Ovary (tissue), 10 donors: ENCODE measurements around the gene TCP11X1. TPM values are rescaled to one million over a fixed set of nuclear protein-coding genes. Genes with fewer than 3 reads are reported as not detected.
"Not testable (repeated sequence)": the region's sequence is repeated elsewhere in the genome, so short reads cannot be mapped to it uniquely, and the experiment has no call there.

Source experiments
- DNase-seq, 5 donors: peaks; one replicate each; pipeline ENCODE4 v3.0.0-alpha.2; 2019 to 2020
- H3K27ac ChIP-seq, 2 donors: fragments of 200-600 bp; one replicate each; pipeline versions ENCODE4 v1.5.1 to v1.8.0; 2019 to 2022
- H3K27me3 ChIP-seq: fragments of 200-600 bp; one replicate; pipeline ENCODE4 v1.8.0; 2022
- H3K36me3 ChIP-seq: fragments of 200-600 bp; sonication (generic); one replicate; pipeline ENCODE4 v1.5.1; 2019
- H3K4me1 ChIP-seq: one replicate; pipeline ENCODE4 v1.8.1; 2013; ENCODE audit warnings: mild to moderate bottlenecking, moderate library complexity; ENCODE audit not compliant: insufficient read depth
- H3K4me3 ChIP-seq: fragments of 200-600 bp; sonication (generic); one replicate; pipeline ENCODE4 v1.5.1; 2017
- H3K9me3 ChIP-seq, 2 donors: fragments of 200-600 bp in 1 of 2; sonication (generic) in 1 of 2; one replicate each; pipeline versions ENCODE4 v1.5.1 to v1.8.1; 2013 to 2019; ENCODE audit warnings: mild to moderate bottlenecking in 1 of 2, moderate library complexity in 1 of 2
- EP300 ChIP-seq: sonication (generic); formaldehyde crosslinking; IDR thresholded peaks from one replicate; pipeline ENCODE4 v1.6.1; 2017; ENCODE audit warnings: antibody characterized with exemption
- POLR2A ChIP-seq: fragments of 450-650 bp; IDR thresholded peaks from one replicate; pipeline ENCODE4 v1.6.1; 2017; ENCODE audit warnings: antibody characterized with exemption, mild to moderate bottlenecking, moderate library complexity
- WGBS, 3 donors: extraction: QIAGEN DNeasy Blood & Tissue Kit in 1 of 3; methylation state at CpG; one replicate each; pipeline versions ENCODE4 v1.1.5 to v1.1.7; 2013 to 2017; 5-methylcytosine and 5-hydroxymethylcytosine counted together
- intact Hi-C, 4 donors: fragments of 100-400 bp; cut with DNase I; formaldehyde crosslinking; loops; one replicate each; pipeline versions ENCODE4 v1.11.0 to v1.15.1; 2022 to 2023
- long read RNA-seq, 3 donors: library from polyadenylated mRNA in 2 of 3; unstranded in 2 of 3; transcript quantifications; one replicate each; pipeline ENCODE4 v2.0.0 and lab custom pipeline, GENCODE V29; 2021 to 2026
- polyA plus RNA-seq, 2 donors: library from polyadenylated mRNA; stranded (reverse); fragments of 200-250 nt in 1 of 2; fragments of 350-450 nt in 1 of 2; fragmentation: Illumina TruSeq in 1 of 2; extraction: RNeasy Lipid Tissue Mini Kit (QIAGEN cat#74804) in 1 of 2; gene quantifications; one replicate each; pipeline ENCODE4 v1.2.3, GENCODE V29; 2013 to 2014
- total RNA-seq, 7 donors: library from RNA; depleted of rRNA in 2 of 7; stranded (reverse); fragments of >200 nt in 2 of 7; fragmentation: NEBNext Ultra II Directional in 3 of 7; extraction: Animal tissue kit (Norgen Biotek cat#: 25700) in 3 of 7; gene quantifications; one replicate each; pipeline versions ENCODE4 v1.1.0 to v1.2.4, GENCODE V29; 2016 to 2023
- TF ChIP-seq, protein P1 (sequence below), 3 donors: fragments of 450-650 bp in 2 of 3; fragments of 200-600 bp in 1 of 3; IDR thresholded peaks; one replicate each; pipeline versions ENCODE4 v1.5.1 to v1.8.0; 2016 to 2022; ENCODE audit warnings: antibody characterized with exemption in 3 of 3, mild to moderate bottlenecking in 1 of 3
- donor health status: DM: no; HTN: no; CAD: no; lungs with moderate emphysema.
- donor health status: DM: no; HTN: no; CAD: no.
- donor health status: Bipolar disorder and iron deficiency.
- donor health status: DM: yes; HTN: yes; CAD: no.
- donor health status: DM: no; HTN: no; CAD: no.
- donor health status: DM: yes; HTN: yes; CAD: no.

Gene TCP11X1
- total RNA-seq (not detected), polyA plus RNA-seq (not detected)
- long read RNA-seq, donor 1, result 0 reads
- long read RNA-seq, donor 2, result 0 reads
- long read RNA-seq, donor 3, result 0 reads

DNA sequence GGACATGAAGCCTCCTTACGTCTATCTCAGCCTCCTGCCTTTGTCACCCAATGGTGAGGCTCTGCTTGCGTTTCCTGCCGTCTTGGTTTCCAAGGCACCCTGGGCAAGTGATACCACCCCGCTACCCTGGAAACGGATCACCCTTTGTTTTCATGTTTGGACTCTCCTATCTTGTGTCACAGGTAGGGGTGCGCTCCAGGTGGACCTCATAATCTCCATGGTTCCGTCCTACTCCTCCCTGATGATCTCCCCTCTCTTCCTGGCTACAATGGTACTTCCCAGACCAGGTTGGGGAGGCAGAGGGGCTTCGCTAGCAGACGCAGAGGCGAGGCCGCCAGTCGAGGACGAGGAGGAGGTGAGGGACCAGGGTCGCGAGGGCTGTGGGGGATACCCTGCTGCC is at the start of gene TCP11X1:
TCP11X1 (plus strand) TSS at position 316 of the 400 bp plus-strand sequence.
- H3K4me1 ChIP-seq, intact Hi-C loops, DNase-seq, H3K27me3 ChIP-seq, H3K27ac ChIP-seq, H3K4me3 ChIP-seq, H3K36me3 ChIP-seq, H3K9me3 ChIP-seq: not testable (repeated sequence)
- WGBS, 3 donors, result no CpG with 5 or more reads among the region's 15 CpGs

DNA sequence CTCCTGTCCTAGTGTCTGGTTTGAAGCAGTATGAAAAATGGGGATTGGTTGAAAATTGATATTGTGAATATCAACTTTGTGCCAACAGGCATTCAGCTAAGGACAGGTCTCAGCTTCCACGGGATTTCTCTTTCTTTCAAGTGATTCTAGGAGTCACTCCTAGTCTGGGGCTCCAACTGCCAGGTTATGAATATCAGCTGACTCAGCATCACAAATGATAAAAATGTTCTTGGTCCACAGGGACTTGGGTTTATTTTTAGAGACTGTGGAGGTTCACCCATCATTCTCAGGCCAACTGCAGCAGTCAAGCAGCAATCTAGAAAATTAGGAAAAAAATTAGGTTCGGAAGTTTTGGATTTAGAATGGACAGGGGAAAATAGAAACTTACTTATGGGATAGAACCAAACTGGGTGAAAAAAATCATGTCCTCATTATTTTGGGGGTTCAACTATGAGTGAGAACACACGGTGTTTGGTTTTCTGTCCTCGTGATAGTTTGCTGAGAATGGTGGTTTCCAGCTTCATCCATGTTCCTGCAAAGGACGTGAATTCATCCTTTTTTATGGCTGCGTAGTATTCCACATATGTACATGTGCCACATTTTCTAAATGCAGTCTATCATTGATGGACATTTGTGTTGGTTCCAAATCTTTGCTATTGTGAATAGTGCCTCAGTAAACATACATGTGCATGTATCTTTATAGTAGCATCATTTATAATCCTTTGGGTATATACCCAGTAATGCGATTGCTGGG is 29.0 kb upstream of the TCP11X1 start:
- H3K4me3 ChIP-seq, result no peak overlapping the region
- H3K4me1 ChIP-seq, result no peaks in the 10 kb centered on the region
- TF ChIP-seq POLR2A, result no peak
- TF ChIP-seq, protein P1, sequence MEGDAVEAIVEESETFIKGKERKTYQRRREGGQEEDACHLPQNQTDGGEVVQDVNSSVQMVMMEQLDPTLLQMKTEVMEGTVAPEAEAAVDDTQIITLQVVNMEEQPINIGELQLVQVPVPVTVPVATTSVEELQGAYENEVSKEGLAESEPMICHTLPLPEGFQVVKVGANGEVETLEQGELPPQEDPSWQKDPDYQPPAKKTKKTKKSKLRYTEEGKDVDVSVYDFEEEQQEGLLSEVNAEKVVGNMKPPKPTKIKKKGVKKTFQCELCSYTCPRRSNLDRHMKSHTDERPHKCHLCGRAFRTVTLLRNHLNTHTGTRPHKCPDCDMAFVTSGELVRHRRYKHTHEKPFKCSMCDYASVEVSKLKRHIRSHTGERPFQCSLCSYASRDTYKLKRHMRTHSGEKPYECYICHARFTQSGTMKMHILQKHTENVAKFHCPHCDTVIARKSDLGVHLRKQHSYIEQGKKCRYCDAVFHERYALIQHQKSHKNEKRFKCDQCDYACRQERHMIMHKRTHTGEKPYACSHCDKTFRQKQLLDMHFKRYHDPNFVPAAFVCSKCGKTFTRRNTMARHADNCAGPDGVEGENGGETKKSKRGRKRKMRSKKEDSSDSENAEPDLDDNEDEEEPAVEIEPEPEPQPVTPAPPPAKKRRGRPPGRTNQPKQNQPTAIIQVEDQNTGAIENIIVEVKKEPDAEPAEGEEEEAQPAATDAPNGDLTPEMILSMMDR (IDR thresholded peaks at IDR 0.05), result no peak
- TF ChIP-seq EP300, result no peak
- H3K9me3 ChIP-seq, result peaks cover 0 to 6% of the 10 kb centered on the region in 2 donors
- WGBS, 3 donors, result 61 to 76% (median 62%) methylated on average over 7 of the region's 7 CpGs
- H3K36me3 ChIP-seq, result no peaks in the 10 kb centered on the region
- intact Hi-C loops, result no loop called here
- H3K27me3 ChIP-seq, result no peaks in the 10 kb centered on the region
- H3K27ac ChIP-seq, result no peak overlapping the region
- DNase-seq, result no peak

DNA sequence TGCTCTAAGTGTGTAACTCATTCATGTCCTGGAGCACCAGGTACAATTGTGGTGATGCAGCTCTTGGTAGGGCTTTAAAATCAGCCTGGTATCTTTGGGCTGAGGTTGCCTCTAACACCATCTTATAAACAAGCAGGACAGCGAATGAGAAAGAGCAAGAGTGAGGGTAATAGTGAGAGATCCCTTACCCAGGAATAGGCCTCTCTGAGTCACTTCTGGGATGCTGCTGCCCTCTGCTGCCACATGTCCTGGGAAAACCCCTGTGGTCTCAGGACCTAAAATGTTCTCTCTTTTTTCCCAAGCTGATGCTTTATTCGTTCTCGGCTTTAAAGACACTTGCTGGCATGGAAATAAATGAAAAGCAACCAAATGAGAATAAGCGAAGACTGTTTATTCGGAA is 7.2 kb upstream of the TCP11X1 start:
- H3K4me1 ChIP-seq, H3K4me3 ChIP-seq, H3K27ac ChIP-seq, H3K27me3 ChIP-seq, H3K36me3 ChIP-seq, intact Hi-C loops, DNase-seq, H3K9me3 ChIP-seq: not testable (repeated sequence)
- WGBS, 3 donors, result no CpG with 5 or more reads among the region's 5 CpGs

DNA sequence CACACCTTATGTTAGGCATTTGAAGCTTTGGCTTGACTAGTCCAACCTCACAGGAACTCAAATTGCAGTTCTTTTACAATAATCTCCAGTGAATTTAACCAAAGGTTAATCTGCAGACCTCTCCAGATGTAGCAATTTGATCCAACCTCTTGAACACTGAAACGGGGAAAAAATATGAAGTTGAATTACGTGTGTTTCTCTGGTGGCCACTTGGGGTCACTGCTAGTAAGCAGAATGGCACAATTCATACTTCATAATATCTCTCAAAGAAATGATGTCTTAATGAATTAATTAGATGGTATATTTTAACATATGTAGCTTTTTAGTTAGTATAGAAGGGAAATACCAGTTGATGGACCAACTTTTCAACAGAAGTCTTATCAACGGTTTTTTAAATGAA is 1.4 kb downstream of the TCP11X1 start:
- no CpG with 5 or more reads among the region's 3 CpGs for WGBS, 3 donors
- H3K4me3 ChIP-seq, intact Hi-C loops, H3K9me3 ChIP-seq, DNase-seq, H3K27me3 ChIP-seq, H3K4me1 ChIP-seq, H3K27ac ChIP-seq, H3K36me3 ChIP-seq: not testable (repeated sequence)

DNA sequence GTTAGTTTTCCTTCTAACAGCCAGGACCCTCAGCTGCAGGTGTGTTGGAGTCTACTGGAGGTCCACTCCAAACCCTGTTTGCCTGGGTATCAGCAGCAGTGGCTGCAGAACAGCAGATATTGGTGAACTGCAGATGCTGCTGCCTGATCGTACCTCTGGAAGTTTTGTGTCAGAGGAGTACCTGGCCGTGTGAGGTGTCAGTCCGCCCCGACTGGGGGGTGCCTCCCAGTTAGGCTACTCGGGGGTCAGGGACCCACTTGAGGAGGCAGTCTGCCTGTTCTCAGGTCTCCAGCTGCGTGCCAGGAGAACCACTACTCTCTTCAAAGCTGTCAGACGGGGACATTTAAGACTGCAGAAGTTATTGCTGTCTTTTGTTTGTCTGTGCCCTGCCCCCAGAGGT is 20.6 kb downstream of the TCP11X1 start:
- WGBS, 3 donors, result 85% methylated on average over 5 of the region's 7 CpGs; no CpG with 5 or more reads in 2 of the 3 donors
- intact Hi-C loops, result not testable (repeated sequence)
- peak in 2 of 5 donors; percentile 5 to 6 for DNase-seq

DNA sequence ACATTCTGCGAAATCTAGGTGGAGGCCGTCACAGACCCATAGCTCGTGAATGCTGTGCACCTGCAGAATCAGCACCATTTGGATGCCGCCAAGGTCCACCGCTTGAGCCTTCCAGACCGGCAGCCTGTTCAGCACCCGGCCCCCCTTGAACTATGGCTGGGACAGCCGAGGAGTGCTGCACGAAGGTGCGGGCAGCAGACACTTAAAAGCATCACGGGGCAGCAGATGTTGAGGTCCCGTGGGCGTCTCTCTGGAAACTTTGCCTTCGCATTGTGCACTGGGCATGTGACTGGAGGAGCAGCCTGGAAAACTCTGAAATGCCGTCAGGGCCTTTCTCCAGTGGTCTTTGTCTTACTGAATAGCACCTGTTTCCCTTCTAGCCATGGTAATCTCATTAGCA is 25.2 kb downstream of the TCP11X1 start:
- H3K9me3 ChIP-seq, intact Hi-C loops, H3K4me1 ChIP-seq, H3K27me3 ChIP-seq, H3K4me3 ChIP-seq, H3K27ac ChIP-seq, H3K36me3 ChIP-seq: not testable (repeated sequence)
- DNase-seq, result peak in 1 of 5 donors; percentile 1
- WGBS, 3 donors, result 69 to 79% (median 75%) methylated on average over 7 to 10 of the region's 15 CpGs

More for the DNA sequence above, 20.6 kb downstream of the TCP11X1 start:
- not testable (repeated sequence) for H3K9me3 ChIP-seq, H3K4me3 ChIP-seq, H3K27me3 ChIP-seq, H3K4me1 ChIP-seq, H3K27ac ChIP-seq, H3K36me3 ChIP-seq

DNA sequence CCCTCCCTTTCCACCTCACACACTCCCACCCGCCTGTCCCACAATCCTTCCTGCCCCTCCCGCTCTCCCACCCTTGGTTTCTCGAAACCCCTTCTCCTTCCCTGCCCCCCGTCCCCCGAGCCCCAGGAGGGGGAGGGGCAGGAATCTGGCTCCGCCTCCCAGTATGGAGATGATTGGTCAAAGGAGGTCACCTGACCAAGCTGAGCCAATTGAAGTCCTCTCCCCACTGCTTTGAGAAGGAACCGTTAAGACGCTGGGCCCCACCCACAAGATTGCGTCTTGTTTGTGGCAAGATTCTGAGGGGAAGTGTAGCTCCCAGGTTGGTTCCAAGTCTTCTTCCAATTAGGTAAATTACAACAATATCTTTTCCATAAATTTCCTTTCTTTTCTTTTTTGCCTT is 31.8 kb downstream of the TCP11X1 start, which contains the start of gene NXF2:
NXF2 (plus strand) TSS at position 275 of the 400 bp plus-strand sequence. CDS start 59,912 bp downstream, outside the sequence.
- H3K27ac ChIP-seq, result not testable (repeated sequence)
- no CpG with 5 or more reads among the region's 9 CpGs for WGBS, 3 donors

DNA sequence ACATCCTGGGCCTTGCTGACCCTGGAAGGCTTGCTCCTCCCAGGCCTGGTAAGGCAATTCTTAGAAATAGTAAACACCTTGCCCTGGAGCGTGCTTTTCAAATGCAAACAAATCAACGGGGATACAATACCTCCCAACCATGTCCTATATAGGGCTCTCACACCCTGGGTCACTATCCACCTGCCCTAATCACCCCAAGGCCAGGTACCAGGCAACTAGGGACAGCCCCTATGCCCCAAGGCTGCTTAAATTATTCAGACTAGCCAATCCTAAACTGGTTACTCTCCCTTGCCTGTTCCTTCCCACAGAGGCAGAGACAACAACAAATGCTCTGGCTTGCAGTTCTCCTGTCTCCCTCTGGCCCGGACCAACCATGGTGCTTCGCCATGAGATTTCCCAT is 57.1 kb downstream of the TCP11X1 start:
- H3K4me3 ChIP-seq, H3K4me1 ChIP-seq, DNase-seq, intact Hi-C loops, H3K36me3 ChIP-seq, H3K27ac ChIP-seq, H3K9me3 ChIP-seq, H3K27me3 ChIP-seq: not testable (repeated sequence)
- no CpG with 5 or more reads among the region's 4 CpGs for WGBS, 3 donors

More for the DNA sequence above, 31.8 kb downstream of the TCP11X1 start, which contains the start of gene NXF2:
- H3K36me3 ChIP-seq, DNase-seq, H3K27me3 ChIP-seq, H3K9me3 ChIP-seq, H3K4me3 ChIP-seq, H3K4me1 ChIP-seq, intact Hi-C loops: not testable (repeated sequence)
